Urinary bladder (tissue), 4 donors: ENCODE measurements around the gene BTBD9. TPM values are rescaled to one million over a fixed set of nuclear protein-coding genes. Genes with fewer than 3 reads are reported as not detected.

Experiments used
- DNase-seq: peaks from one replicate; pipeline ENCODE4 v3.0.0-alpha.2; 2015; ENCODE audit errors: extremely low spot score
- H3K27ac ChIP-seq: one replicate; pipeline ENCODE4 v1.5.1; 2013; ENCODE audit warnings: low read depth, mild to moderate bottlenecking, moderate library complexity
- H3K36me3 ChIP-seq: one replicate; pipeline ENCODE4 v1.6.1; 2013; ENCODE audit warnings: mild to moderate bottlenecking, moderate library complexity; ENCODE audit not compliant: insufficient read depth
- H3K4me1 ChIP-seq: one replicate; pipeline ENCODE4 v1.6.1; 2013; ENCODE audit warnings: mild to moderate bottlenecking, moderate library complexity; ENCODE audit not compliant: insufficient read depth
- H3K4me3 ChIP-seq: one replicate; pipeline ENCODE4 v1.5.1; 2013; ENCODE audit warnings: low read depth, low read length
- WGBS: extraction: QIAGEN DNeasy Blood & Tissue Kit; methylation state at CpG from one replicate; pipeline ENCODE4 v1.1.7; 2013; 5-methylcytosine and 5-hydroxymethylcytosine counted together
- polyA plus RNA-seq: library from polyadenylated mRNA; stranded (reverse); fragments of 200-250 nt; gene quantifications from one replicate; pipeline ENCODE4 v1.2.3, GENCODE V29; 2013
- total RNA-seq: library from RNA; depleted of rRNA; stranded (reverse); fragments of >200 nt; gene quantifications from one replicate; pipeline ENCODE4 v1.2.3, GENCODE V29; 2014
- donor health status: healthy with polysubstance abuse.
- donor health status: healthy.

BTBD9 gene
- total and polyA plus RNA-seq, 2 donors, result 5.3 to 34.2 TPM

- 82% methylated on average over 5 of the region's 5 CpGs for WGBS
- Histone ChIP-seq H3K36me3 (no peaks in the 10 kb centered on the region), H3K4me3 (no peak overlapping the region), H3K27ac (no peak overlapping the region), H3K4me1 (no peaks in the 10 kb centered on the region)
- DNase-seq, result no peak
Observed at GRCh38 chr6:38233161-38233791, 406.5 kb downstream of the BTBD9 start.

GRCh38 chr6:38225766-38226165 lies 414.0 kb downstream of the BTBD9 start:
- no peaks in the 10 kb centered on the region for H3K36me3 ChIP-seq
- H3K27ac ChIP-seq, result no peak overlapping the region
- H3K4me3 ChIP-seq, result no peak overlapping the region
- DNase-seq, result no peak
- no peaks in the 10 kb centered on the region for H3K4me1 ChIP-seq
- WGBS, result 43% methylated on average over 2 of the region's 2 CpGs

- 92% methylated on average over 4 of the region's 4 CpGs for WGBS
- Histone ChIP-seq H3K36me3 (no peaks in the 10 kb centered on the region), H3K4me1 (no peaks in the 10 kb centered on the region), H3K4me3 (no peak overlapping the region), H3K27ac (no peak overlapping the region)
- no peak for DNase-seq
Observed at GRCh38 chr6:38221251-38221650, 418.5 kb downstream of the BTBD9 start.

GRCh38 chr6:38220069-38220723 lies 419.5 kb downstream of the BTBD9 start:
- 88% methylated on average over 4 of the region's 4 CpGs for WGBS
- Histone ChIP-seq H3K4me1 (no peaks in the 10 kb centered on the region), H3K4me3 (no peak overlapping the region), H3K36me3 (no peaks in the 10 kb centered on the region), H3K27ac (no peak overlapping the region)
- no peak for DNase-seq

GRCh38 chr6:38218235-38218634 lies 421.5 kb downstream of the BTBD9 start:
- Histone ChIP-seq H3K4me1 (no peaks in the 10 kb centered on the region), H3K36me3 (no peaks in the 10 kb centered on the region), H3K4me3 (no peak overlapping the region), H3K27ac (no peak overlapping the region)
- WGBS, result 99% methylated on average over 1 of the region's 1 CpG
- DNase-seq, result no peak

GRCh38 chr6:38216451-38216850 lies 423.3 kb downstream of the BTBD9 start:
- Histone ChIP-seq H3K4me1 (no peaks in the 10 kb centered on the region), H3K4me3 (no peak overlapping the region), H3K36me3 (no peaks in the 10 kb centered on the region), H3K27ac (no peak overlapping the region)
- 95% methylated on average over 3 of the region's 3 CpGs for WGBS
- no peak for DNase-seq

- H3K27ac ChIP-seq, result no peak overlapping the region
- 93% methylated on average over 5 of the region's 5 CpGs for WGBS
- no peak overlapping the region for H3K4me3 ChIP-seq
- DNase-seq, result no peak
- no peaks in the 10 kb centered on the region for H3K36me3 ChIP-seq
- H3K4me1 ChIP-seq, result no peaks in the 10 kb centered on the region
Observed at GRCh38 chr6:38215651-38216311, 423.9 kb downstream of the BTBD9 start.

- Histone ChIP-seq H3K4me3 (no peak overlapping the region), H3K36me3 (no peaks in the 10 kb centered on the region), H3K4me1 (no peaks in the 10 kb centered on the region), H3K27ac (no peak overlapping the region)
- no peak for DNase-seq
- WGBS, result 86% methylated on average over 11 of the region's 11 CpGs
Observed at GRCh38 chr6:38215225-38215624, 424.5 kb downstream of the BTBD9 start.

GRCh38 chr6:38214159-38214558 lies 425.6 kb downstream of the BTBD9 start:
- no peak for DNase-seq
- WGBS, result 94% methylated on average over 2 of the region's 2 CpGs
- Histone ChIP-seq H3K4me3 (no peak overlapping the region), H3K4me1 (no peaks in the 10 kb centered on the region), H3K27ac (no peak overlapping the region), H3K36me3 (no peaks in the 10 kb centered on the region)

GRCh38 chr6:38213251-38213658 lies 426.5 kb downstream of the BTBD9 start:
- no peaks in the 10 kb centered on the region for H3K36me3 ChIP-seq
- 67% methylated on average over 2 of the region's 2 CpGs for WGBS
- no peak overlapping the region for H3K27ac ChIP-seq
- DNase-seq, result no peak
- H3K4me1 ChIP-seq, result no peaks in the 10 kb centered on the region
- H3K4me3 ChIP-seq, result no peak overlapping the region

- H3K27ac ChIP-seq, result no peak overlapping the region
- no peak overlapping the region for H3K4me3 ChIP-seq
- 63% methylated on average over 5 of the region's 5 CpGs for WGBS
- no peaks in the 10 kb centered on the region for H3K36me3 ChIP-seq
- no peak for DNase-seq
- H3K4me1 ChIP-seq, result no peaks in the 10 kb centered on the region
Observed at GRCh38 chr6:38212579-38212978, 427.1 kb downstream of the BTBD9 start.

GRCh38 chr6:38212116-38212515 lies 427.6 kb downstream of the BTBD9 start:
- 99% methylated on average over 3 of the region's 3 CpGs for WGBS
- no peak for DNase-seq
- H3K36me3 ChIP-seq, result no peaks in the 10 kb centered on the region
- H3K4me3 ChIP-seq, result no peak overlapping the region
- H3K4me1 ChIP-seq, result no peaks in the 10 kb centered on the region
- no peak overlapping the region for H3K27ac ChIP-seq

GRCh38 chr6:38209371-38210260 lies 430.1 kb downstream of the BTBD9 start:
- WGBS, result 60% methylated on average over 18 of the region's 18 CpGs
- H3K27ac ChIP-seq, result no peak overlapping the region

More at GRCh38 chr6:38209371-38210260, 430.1 kb downstream of the BTBD9 start:
- Histone ChIP-seq H3K4me3 (no peak overlapping the region), H3K4me1 (no peaks in the 10 kb centered on the region), H3K36me3 (no peaks in the 10 kb centered on the region)
- no peak for DNase-seq
